Left cardiac atrium (tissue), 4 donors: Measurements from ENCODE around the gene MAPK9. TPM values are rescaled to one million over a fixed set of nuclear protein-coding genes. Genes with fewer than 3 reads are reported as not detected.

ENCODE experiments used
- ATAC-seq, 2 donors: fragments of 200-7000 bp; cut with Tn5 transposase; one replicate each; pipeline ENCODE4 v1.9.1; 2020; ENCODE audit warnings: mild to moderate bottlenecking in 2 of 2, moderate library complexity in 2 of 2
- DNase-seq: peaks from one replicate; pipeline ENCODE4 v3.0.0-alpha.2; 2020
- intact Hi-C, 2 donors: fragments of 100-400 bp; cut with DNase I; formaldehyde crosslinking; loops; one replicate each; pipeline versions ENCODE4 v1.14.1 to v1.15.1; 2022 to 2023
- total RNA-seq, 2 donors: library from RNA; stranded (reverse); fragmentation: NEBNext Ultra II Directional; extraction: Animal tissue kit (Norgen Biotek cat#: 25700); gene quantifications; one replicate each; pipeline ENCODE4 v1.2.1, GENCODE V29; 2021
- donor health status: DM: no; HTN: yes; CAD: no.
- donor health status: DM: no; HTN: yes; CAD: no; lungs with severe emphysema.
- donor health status: DM: yes; HTN: yes; CAD: no.
- donor health status: Dilated cardiomyopathy.

MAPK9 gene
- total RNA-seq, 2 donors from 2014 or later: 33.8 to 38.8 TPM

- ATAC-seq: peak in 1 of 2 donors; percentile 3
- intact Hi-C loops: no loop called here
- DNase-seq: peak; percentile 84
Measured at GRCh38 chr5:180328296-180329137, 36.6 kb upstream of the MAPK9 start.

- ATAC-seq (no peak), DNase-seq (peak; percentile 18)
- intact Hi-C loops: no loop called here
Measured at GRCh38 chr5:180326989-180327565, 35.2 kb upstream of the MAPK9 start.

GRCh38 chr5:180324601-180324950, 32.7 kb upstream of the MAPK9 start:
- no peak for ATAC-seq
- intact Hi-C loops: no loop called here
- DNase-seq: peak; percentile 9

GRCh38 chr5:180323941-180324600, 32.2 kb upstream of the MAPK9 start:
- no peak for DNase-seq
- intact Hi-C loops: no loop called here
- peak in 1 of 2 donors; percentile 11 for ATAC-seq

GRCh38 chr5:180323160-180323559, 31.3 kb upstream of the MAPK9 start:
- ATAC-seq: no peak
- intact Hi-C loops: no loop called here
- peak; percentile 23 for DNase-seq

- intact Hi-C loops: no loop called here
- peak; percentile 17 for DNase-seq
- no peak for ATAC-seq
Measured at GRCh38 chr5:180318456-180319089, 26.7 kb upstream of the MAPK9 start.

- intact Hi-C loops: no loop called here
- no peak for ATAC-seq
- peak; percentile 18 for DNase-seq
Measured at GRCh38 chr5:180316586-180316985, 24.7 kb upstream of the MAPK9 start.

GRCh38 chr5:180315762-180316212, 23.9 kb upstream of the MAPK9 start:
- peak; percentile 66 for DNase-seq
- ATAC-seq: peak; percentile 53
- intact Hi-C loops: no loop called here

- DNase-seq: peak; percentile 22
- ATAC-seq: peak in 1 of 2 donors; percentile 67
- intact Hi-C loops: no loop called here
Measured at GRCh38 chr5:180313677-180314505, 22.0 kb upstream of the MAPK9 start.

- intact Hi-C loops: no loop called here
- no peak for ATAC-seq
- peak; percentile 21 for DNase-seq
Measured at GRCh38 chr5:180311216-180311615, 19.3 kb upstream of the MAPK9 start.

- DNase-seq: peak; percentile 14
- ATAC-seq: no peak
- intact Hi-C loops: no loop called here
Measured at GRCh38 chr5:180306796-180307195, 14.9 kb upstream of the MAPK9 start.

GRCh38 chr5:180305481-180305880, 13.6 kb upstream of the MAPK9 start:
- DNase-seq: peak; percentile 14
- intact Hi-C loops: no loop called here
- ATAC-seq: no peak

- intact Hi-C loops: no loop called here
- peak in 1 of 2 donors; percentile 10 for ATAC-seq
- DNase-seq: peak; percentile 15
Measured at GRCh38 chr5:180304431-180305375, 12.8 kb upstream of the MAPK9 start.

- intact Hi-C loops: no loop called here
- ATAC-seq: no peak
- DNase-seq: no peak
Measured at GRCh38 chr5:180304016-180304292, 12.1 kb upstream of the MAPK9 start.

GRCh38 chr5:180303226-180304015, 11.5 kb upstream of the MAPK9 start:
- ATAC-seq (no peak), DNase-seq (no peak)
- intact Hi-C loops: no loop called here

- no peak for ATAC-seq
- intact Hi-C loops: no loop called here
- DNase-seq: no peak
Measured at GRCh38 chr5:180302256-180302655, 10.4 kb upstream of the MAPK9 start.

- DNase-seq: no peak
- intact Hi-C loops: no loop called here
- ATAC-seq: no peak
Measured at GRCh38 chr5:180301253-180301652, 9.4 kb upstream of the MAPK9 start.
